ENCODE measurements around the gene ABCC1. TPM values are rescaled to one million over a fixed set of nuclear protein-coding genes. Genes with fewer than 3 reads are reported as not detected.
"Not testable (repeated sequence)": the region's sequence is repeated elsewhere in the genome, so short reads cannot be mapped to it uniquely, and the experiment has no call there.

The ABCC1 gene
- total RNA-seq, 1 experiment from 2014 or later: 23.6 TPM

DNA sequence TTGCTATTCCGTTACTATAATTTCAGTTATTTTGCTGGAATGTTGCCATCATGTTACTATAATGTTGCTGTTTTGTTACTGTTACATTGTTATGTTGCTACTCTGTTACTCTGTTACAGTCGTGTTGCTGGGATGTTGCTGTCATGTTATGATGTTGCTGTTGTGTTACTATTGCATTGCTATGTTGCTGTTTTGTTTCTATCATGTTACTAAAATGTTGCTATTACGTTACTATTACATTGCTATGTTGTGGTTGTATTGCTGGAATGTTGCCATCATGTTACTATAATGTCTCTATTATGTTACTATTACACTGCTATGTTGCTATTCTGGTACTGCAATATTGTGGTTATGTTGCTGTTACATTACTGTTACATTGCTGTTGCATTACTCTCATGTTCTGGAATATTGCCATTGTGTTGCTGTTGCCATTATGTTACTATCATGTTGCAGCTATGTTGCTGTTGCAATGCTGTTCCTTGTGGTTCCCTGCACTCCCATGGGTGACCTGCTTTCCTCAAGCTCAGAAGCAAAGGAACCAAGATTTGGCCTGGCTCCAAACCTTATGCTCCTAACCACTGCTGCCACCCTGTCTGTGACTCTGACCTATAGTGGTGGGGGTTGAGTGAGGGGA is 209.4 kb downstream of the ABCC1 start:
- Histone ChIP-seq H3K4me2 (ENCODE audit: low read depth, low read length, poor library complexity, severe bottlenecking) (no peak overlapping the region), H3K36me3 (ENCODE audit: insufficient read depth, low read length) (no peaks in the 10 kb centered on the region), H3K79me2 (ENCODE audit: low read length) (no peaks in the 10 kb centered on the region)

DNA sequence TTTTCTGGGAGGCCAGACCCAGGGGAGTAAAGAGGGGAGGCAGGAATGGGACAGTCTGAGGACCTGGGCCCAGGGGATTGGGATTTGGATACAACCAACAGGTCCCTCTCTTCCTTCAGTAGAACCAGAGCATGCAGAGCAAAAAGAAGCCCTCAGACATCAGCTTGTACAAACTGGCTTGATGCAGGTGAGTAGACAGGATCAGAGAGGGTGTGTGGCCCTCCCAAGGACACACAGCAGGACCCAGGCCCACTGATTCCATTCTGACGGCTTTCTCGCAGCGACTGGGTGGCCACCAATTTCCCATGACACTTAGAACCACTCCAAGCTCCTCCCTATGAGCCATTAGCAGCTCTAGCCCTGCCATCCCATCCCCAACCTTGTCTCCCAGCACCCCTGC is 210.2 kb downstream of the ABCC1 start:
- Histone ChIP-seq H3K4me1 (ENCODE audit: low read length) (no peaks in the 10 kb centered on the region), H3K27ac (ENCODE audit: low read length) (no peak overlapping the region), H3K79me2 (ENCODE audit: low read length) (no peaks in the 10 kb centered on the region), H3K9me2 (replicated peaks; ENCODE audit: insufficient read depth, low read length) (no peaks in the 10 kb centered on the region), H3K4me2 (ENCODE audit: low read depth, low read length, poor library complexity, severe bottlenecking) (no peak overlapping the region), H3K9me3 (ENCODE audit: low read length) (no peaks in the 10 kb centered on the region), H3K9ac (ENCODE audit: low read length) (no peak overlapping the region), H3K36me3 (ENCODE audit: insufficient read depth, low read length) (no peaks in the 10 kb centered on the region), H3K27me3 (ENCODE audit: low read length) (no peaks in the 10 kb centered on the region), H4K20me1 (ENCODE audit: insufficient read depth, low read depth, low read length) (no peaks in the 10 kb centered on the region), H3K4me3 (ENCODE audit: low read length) (no peak overlapping the region), H2AFZ (ENCODE audit: low read length) (no peak overlapping the region)
- DNase-seq: no peak

More for the DNA sequence above, 209.4 kb downstream of the ABCC1 start:
- Histone ChIP-seq H3K9me3 (ENCODE audit: low read length) (no peaks in the 10 kb centered on the region), H4K20me1 (ENCODE audit: insufficient read depth, low read depth, low read length) (no peaks in the 10 kb centered on the region), H3K4me3 (ENCODE audit: low read length) (no peak overlapping the region), H3K27ac (ENCODE audit: low read length) (no peak overlapping the region), H2AFZ (ENCODE audit: low read length) (no peak overlapping the region), H3K27me3 (ENCODE audit: low read length) (no peaks in the 10 kb centered on the region), H3K9ac (ENCODE audit: low read length) (no peak overlapping the region), H3K9me2 (replicated peaks; ENCODE audit: insufficient read depth, low read length) (no peaks in the 10 kb centered on the region), H3K4me1 (ENCODE audit: low read length) (no peaks in the 10 kb centered on the region)
- DNase-seq: no peak

DNA sequence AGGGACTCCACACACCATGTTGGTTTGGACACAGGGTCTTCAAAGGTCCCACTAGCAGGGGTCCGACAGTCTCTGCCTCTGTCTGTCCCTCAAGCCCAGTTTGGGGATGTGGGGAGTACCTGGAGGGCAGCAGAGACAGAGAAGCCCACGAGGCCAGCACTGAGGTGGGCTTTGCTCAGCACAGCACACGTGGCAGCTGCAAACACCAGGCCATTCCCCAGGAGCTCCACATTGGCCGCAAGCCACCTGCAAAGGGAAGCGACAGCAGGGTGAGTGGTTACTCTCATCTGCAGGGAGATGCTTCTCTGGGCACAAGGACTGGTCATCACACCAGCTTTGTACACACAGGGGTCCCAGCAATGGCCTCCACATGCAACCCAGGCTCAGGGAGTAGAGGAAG is 211.9 kb downstream of the ABCC1 start:
- Histone ChIP-seq H3K9me2 (replicated peaks; ENCODE audit: insufficient read depth, low read length) (no peaks in the 10 kb centered on the region), H3K9ac (ENCODE audit: low read length) (no peak overlapping the region), H3K4me2 (ENCODE audit: low read depth, low read length, poor library complexity, severe bottlenecking) (no peak overlapping the region), H3K36me3 (ENCODE audit: insufficient read depth, low read length) (no peaks in the 10 kb centered on the region), H3K27me3 (ENCODE audit: low read length) (no peaks in the 10 kb centered on the region), H3K27ac (ENCODE audit: low read length) (no peak overlapping the region), H3K4me3 (ENCODE audit: low read length) (no peak overlapping the region), H2AFZ (ENCODE audit: low read length) (no peak overlapping the region), H4K20me1 (ENCODE audit: insufficient read depth, low read depth, low read length) (no peaks in the 10 kb centered on the region), H3K9me3 (ENCODE audit: low read length) (no peaks in the 10 kb centered on the region), H3K79me2 (ENCODE audit: low read length) (no peaks in the 10 kb centered on the region), H3K4me1 (ENCODE audit: low read length) (no peaks in the 10 kb centered on the region)
- DNase-seq: no peak

DNA sequence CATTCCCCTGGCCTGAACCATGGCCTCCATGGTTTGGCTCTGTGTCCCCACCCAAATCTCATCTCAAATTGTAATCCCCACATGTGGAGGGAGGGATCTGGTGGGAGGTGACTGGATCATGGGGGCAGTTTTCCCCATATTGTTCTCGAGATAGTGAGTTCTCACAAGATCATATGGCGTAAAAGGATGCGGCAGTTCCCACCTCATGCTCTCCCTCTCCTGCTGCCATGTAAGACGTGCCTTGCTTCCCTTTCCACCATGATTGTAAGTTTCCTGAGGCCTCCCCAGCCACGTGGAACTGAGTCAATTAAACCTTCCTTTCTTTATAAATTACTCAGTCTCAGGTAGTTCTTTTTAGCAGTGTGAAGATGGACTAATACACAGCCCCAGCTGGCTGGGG is 212.4 kb downstream of the ABCC1 start:
- H3K4me3 ChIP-seq (ENCODE audit: low read length); H3K9me3 ChIP-seq (ENCODE audit: low read length); H3K4me1 ChIP-seq (ENCODE audit: low read length); H3K4me2 ChIP-seq (ENCODE audit: low read depth, low read length, poor library complexity, severe bottlenecking); DNase-seq; H3K27ac ChIP-seq (ENCODE audit: low read length); H2AFZ ChIP-seq (ENCODE audit: low read length); H3K27me3 ChIP-seq (ENCODE audit: low read length); H3K79me2 ChIP-seq (ENCODE audit: low read length); H3K9ac ChIP-seq (ENCODE audit: low read length); H4K20me1 ChIP-seq (ENCODE audit: insufficient read depth, low read depth, low read length); H3K9me2 ChIP-seq (replicated peaks; ENCODE audit: insufficient read depth, low read length); H3K36me3 ChIP-seq (ENCODE audit: insufficient read depth, low read length): not testable (repeated sequence)

DNA sequence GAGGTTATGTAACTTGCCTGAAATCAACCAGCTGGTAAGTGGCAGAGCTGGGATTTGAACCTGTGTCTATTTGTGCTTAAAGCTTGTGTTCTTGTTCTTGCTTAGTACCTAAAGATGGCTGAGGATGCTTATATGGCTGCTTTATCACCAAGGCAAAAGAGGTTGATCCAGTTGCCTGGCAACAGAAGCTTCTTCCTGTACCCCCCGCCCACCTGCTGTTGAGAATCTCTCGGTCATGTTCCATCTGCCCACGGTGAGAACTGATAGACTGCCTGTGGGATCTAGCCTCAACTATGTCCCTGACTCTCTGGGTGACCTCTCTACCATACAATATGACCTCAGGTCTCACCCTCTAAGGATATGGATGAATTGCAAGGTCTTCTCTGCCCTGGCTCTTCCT is 213.2 kb downstream of the ABCC1 start:
- no peaks in the 10 kb centered on the region for H3K9me2 ChIP-seq (replicated peaks; ENCODE audit: insufficient read depth, low read length)
- DNase-seq: no peak
- H3K9ac ChIP-seq (ENCODE audit: low read length): no peak overlapping the region

DNA sequence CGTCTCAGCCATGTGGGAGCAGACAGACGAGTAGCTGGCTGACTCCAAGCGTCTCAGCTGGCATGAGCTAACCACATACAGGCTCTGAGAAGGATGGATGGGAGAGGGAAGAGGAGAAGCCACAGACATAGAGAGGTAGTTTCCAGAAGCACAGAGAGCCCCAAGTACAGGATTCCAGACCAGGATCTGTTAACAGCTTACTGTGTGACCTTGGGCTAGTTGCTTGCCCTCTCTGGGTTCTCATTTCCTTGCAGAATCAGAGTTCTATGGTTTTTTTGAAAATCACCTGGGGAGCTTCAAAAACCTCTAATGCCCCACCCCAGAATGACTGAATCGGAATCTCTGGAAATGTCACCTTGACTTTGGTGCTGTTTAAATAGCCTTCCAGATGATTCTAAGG is 213.7 kb downstream of the ABCC1 start:
- Histone ChIP-seq H3K9me2 (replicated peaks; ENCODE audit: insufficient read depth, low read length) (no peaks in the 10 kb centered on the region), H3K9ac (ENCODE audit: low read length) (no peak overlapping the region), H3K4me1 (ENCODE audit: low read length) (no peaks in the 10 kb centered on the region), H3K4me2 (ENCODE audit: low read depth, low read length, poor library complexity, severe bottlenecking) (no peak overlapping the region), H3K27ac (ENCODE audit: low read length) (no peak overlapping the region), H3K79me2 (ENCODE audit: low read length) (no peaks in the 10 kb centered on the region), H3K9me3 (ENCODE audit: low read length) (no peaks in the 10 kb centered on the region), H3K27me3 (ENCODE audit: low read length) (no peaks in the 10 kb centered on the region), H4K20me1 (ENCODE audit: insufficient read depth, low read depth, low read length) (no peaks in the 10 kb centered on the region), H3K4me3 (ENCODE audit: low read length) (no peak overlapping the region), H2AFZ (ENCODE audit: low read length) (no peak overlapping the region), H3K36me3 (ENCODE audit: insufficient read depth, low read length) (no peaks in the 10 kb centered on the region)
- no peak for DNase-seq

More for the DNA sequence above, 213.2 kb downstream of the ABCC1 start:
- H3K27me3 ChIP-seq (ENCODE audit: low read length): no peaks in the 10 kb centered on the region
- no peak overlapping the region for H3K27ac ChIP-seq (ENCODE audit: low read length)
- H4K20me1 ChIP-seq (ENCODE audit: insufficient read depth, low read depth, low read length): no peaks in the 10 kb centered on the region
- no peaks in the 10 kb centered on the region for H3K36me3 ChIP-seq (ENCODE audit: insufficient read depth, low read length)
- no peaks in the 10 kb centered on the region for H3K4me1 ChIP-seq (ENCODE audit: low read length)
- H3K9me3 ChIP-seq (ENCODE audit: low read length): no peaks in the 10 kb centered on the region
- no peaks in the 10 kb centered on the region for H3K79me2 ChIP-seq (ENCODE audit: low read length)
- H2AFZ ChIP-seq (ENCODE audit: low read length): no peak overlapping the region
- no peak overlapping the region for H3K4me2 ChIP-seq (ENCODE audit: low read depth, low read length, poor library complexity, severe bottlenecking)
- no peak overlapping the region for H3K4me3 ChIP-seq (ENCODE audit: low read length)

DNA sequence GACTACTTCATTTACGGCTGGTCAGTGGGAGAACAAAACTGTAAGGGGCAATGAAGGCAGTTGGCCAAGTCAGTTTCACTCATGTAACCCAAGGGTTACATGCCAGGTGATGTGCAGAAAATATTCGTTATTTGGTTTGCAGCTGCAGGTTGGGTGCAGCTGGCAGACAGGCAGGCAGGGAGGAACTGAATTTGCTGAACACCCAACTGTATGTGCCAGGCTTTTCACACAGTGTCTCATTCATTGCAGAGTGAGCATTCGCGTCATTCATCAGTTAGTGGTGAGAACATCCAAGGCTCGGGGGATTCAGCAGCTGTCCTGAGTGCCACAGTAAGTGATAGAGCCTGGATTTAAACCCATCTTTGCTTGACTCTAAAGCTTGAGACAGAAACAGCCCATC is 214.2 kb downstream of the ABCC1 start:
- Histone ChIP-seq H3K27ac (ENCODE audit: low read length) (no peak overlapping the region), H3K27me3 (ENCODE audit: low read length) (no peaks in the 10 kb centered on the region)

DNA sequence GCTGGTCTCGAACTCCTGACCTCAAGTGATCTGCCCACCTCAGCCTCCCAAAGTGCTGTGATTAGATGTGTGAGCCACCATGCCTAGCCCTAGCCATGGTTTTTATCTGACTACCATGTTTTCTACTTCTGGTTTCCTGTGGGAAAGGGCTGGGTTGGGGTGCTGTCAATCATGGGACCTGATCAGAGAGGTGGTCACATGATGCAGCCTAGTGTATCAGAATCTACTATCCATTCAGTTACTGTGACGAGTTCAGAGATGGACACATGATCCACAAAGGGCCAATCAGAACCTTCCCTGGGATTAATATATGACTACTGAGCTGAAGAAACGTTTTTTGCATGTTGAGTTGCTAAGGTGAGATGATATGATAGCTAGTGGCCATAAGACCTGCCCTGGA is 214.8 kb downstream of the ABCC1 start:
- Histone ChIP-seq H4K20me1 (ENCODE audit: insufficient read depth, low read depth, low read length) (no peaks in the 10 kb centered on the region), H3K9me2 (replicated peaks; ENCODE audit: insufficient read depth, low read length) (no peaks in the 10 kb centered on the region), H3K27ac (ENCODE audit: low read length) (no peak overlapping the region), H3K4me1 (ENCODE audit: low read length) (no peaks in the 10 kb centered on the region), H3K4me3 (ENCODE audit: low read length) (no peak overlapping the region), H3K79me2 (ENCODE audit: low read length) (no peaks in the 10 kb centered on the region), H3K4me2 (ENCODE audit: low read depth, low read length, poor library complexity, severe bottlenecking) (no peak overlapping the region), H3K27me3 (ENCODE audit: low read length) (no peaks in the 10 kb centered on the region), H3K9ac (ENCODE audit: low read length) (no peak overlapping the region), H3K9me3 (ENCODE audit: low read length) (no peaks in the 10 kb centered on the region), H2AFZ (ENCODE audit: low read length) (no peak overlapping the region), H3K36me3 (ENCODE audit: insufficient read depth, low read length) (no peaks in the 10 kb centered on the region)
- no peak for DNase-seq

More for the DNA sequence above, 214.2 kb downstream of the ABCC1 start:
- Histone ChIP-seq H4K20me1 (ENCODE audit: insufficient read depth, low read depth, low read length) (no peaks in the 10 kb centered on the region), H3K4me3 (ENCODE audit: low read length) (no peak overlapping the region), H3K9me3 (ENCODE audit: low read length) (no peaks in the 10 kb centered on the region), H3K4me2 (ENCODE audit: low read depth, low read length, poor library complexity, severe bottlenecking) (no peak overlapping the region), H3K9ac (ENCODE audit: low read length) (no peak overlapping the region), H3K9me2 (replicated peaks; ENCODE audit: insufficient read depth, low read length) (no peaks in the 10 kb centered on the region), H2AFZ (ENCODE audit: low read length) (no peak overlapping the region), H3K36me3 (ENCODE audit: insufficient read depth, low read length) (no peaks in the 10 kb centered on the region), H3K79me2 (ENCODE audit: low read length) (no peaks in the 10 kb centered on the region), H3K4me1 (ENCODE audit: low read length) (no peaks in the 10 kb centered on the region)
- DNase-seq: no peak

DNA sequence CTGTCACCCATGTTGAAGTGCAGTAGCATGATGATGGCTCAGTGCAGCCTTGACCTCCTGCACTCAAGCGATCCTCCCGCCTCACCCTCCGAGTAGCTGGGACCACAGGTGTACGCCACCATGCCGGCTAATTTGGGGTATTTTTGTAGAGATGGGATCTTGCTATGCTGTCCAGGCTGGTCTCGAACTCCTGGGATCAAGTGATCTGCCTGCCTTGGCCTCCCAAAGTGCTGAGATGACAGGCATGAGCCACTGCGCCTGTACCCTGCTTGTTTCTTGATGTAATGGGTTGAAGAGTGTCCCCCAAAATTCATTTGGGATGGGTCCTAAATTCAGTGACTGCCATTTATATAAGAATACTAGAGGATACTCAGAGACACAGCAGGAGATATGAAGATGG is 216.7 kb downstream of the ABCC1 start:
- H3K27ac ChIP-seq (ENCODE audit: low read length): no peak overlapping the region

More for the DNA sequence above, 216.7 kb downstream of the ABCC1 start:
- H3K4me2 ChIP-seq (ENCODE audit: low read depth, low read length, poor library complexity, severe bottlenecking): no peak overlapping the region
- no peak for DNase-seq
- H2AFZ ChIP-seq (ENCODE audit: low read length): no peak overlapping the region
- H3K79me2 ChIP-seq (ENCODE audit: low read length): no peaks in the 10 kb centered on the region
- no peaks in the 10 kb centered on the region for H3K4me1 ChIP-seq (ENCODE audit: low read length)
- no peaks in the 10 kb centered on the region for H3K36me3 ChIP-seq (ENCODE audit: insufficient read depth, low read length)
- H3K4me3 ChIP-seq (ENCODE audit: low read length): no peak overlapping the region
- H3K9ac ChIP-seq (ENCODE audit: low read length): no peak overlapping the region
- no peaks in the 10 kb centered on the region for H3K9me3 ChIP-seq (ENCODE audit: low read length)
- H3K27me3 ChIP-seq (ENCODE audit: low read length): no peaks in the 10 kb centered on the region
- H3K9me2 ChIP-seq (replicated peaks; ENCODE audit: insufficient read depth, low read length): no peaks in the 10 kb centered on the region
- H4K20me1 ChIP-seq (ENCODE audit: insufficient read depth, low read depth, low read length): no peaks in the 10 kb centered on the region

Measured in Karpas-422 (cell line).